CD4-positive, alpha-beta T cell (primary cell): ENCODE data around the gene CRHBP. TPM values are rescaled to one million over a fixed set of nuclear protein-coding genes. Genes with fewer than 3 reads are reported as not detected.
"Not testable (repeated sequence)": the region's sequence is repeated elsewhere in the genome, so short reads cannot be mapped to it uniquely, and the experiment has no call there.

Experiments
- ATAC-seq: fragments of 200-7000 bp; cut with Tn5 transposase; one replicate; pipeline ENCODE4 v1.10.0; 2022; ENCODE audit warnings: mild to moderate bottlenecking; ENCODE audit not compliant: poor library complexity
- CTCF ChIA-PET: fragments of 350-600 bp; sonication (Branson Sonifier 250); formaldehyde crosslinking; loops from one replicate; lab custom pipeline; 2021; ENCODE audit warnings: antibody characterized with exemption, inconsistent platforms; lab: Charles Lee
- POLR2A ChIA-PET: fragments of 350-600 bp; sonication (Branson Sonifier 250); formaldehyde crosslinking; loops from one replicate; lab custom pipeline; 2021; ENCODE audit warnings: antibody characterized with exemption, inconsistent platforms; lab: Charles Lee
- DNase-seq, 14 experiments: peaks; one replicate each; pipeline ENCODE4 v3.0.0-alpha.2; 2013 to 2020; ENCODE audit warnings: mixed read lengths in 2 of 14
- H3K27ac ChIP-seq, 2 donors: one replicate each; pipeline versions ENCODE4 v1.5.1 to v1.7.0; 2013; ENCODE audit warnings: low read length in 2 of 2, low read depth in 1 of 2, mild to moderate bottlenecking in 1 of 2
- H3K27me3 ChIP-seq, 2 experiments: 1 replicate in 1 of 2; 2 replicates in 1 of 2; pipeline versions ENCODE4 v1.6.1 to v1.7.0; 2013; ENCODE audit warnings: low read length in 2 of 2, control low read depth in 1 of 2, mild to moderate bottlenecking in 1 of 2, moderate library complexity in 1 of 2; ENCODE audit not compliant: insufficient read depth in 2 of 2, control insufficient read depth in 1 of 2
- H3K36me3 ChIP-seq: one replicate; pipeline ENCODE4 v1.6.1; 2013; ENCODE audit warnings: low read length, control low read depth; ENCODE audit not compliant: insufficient read depth
- H3K4me1 ChIP-seq: one replicate; pipeline ENCODE4 v1.6.1; 2013; ENCODE audit warnings: low read length, control low read depth; ENCODE audit not compliant: insufficient read depth
- H3K4me3 ChIP-seq: one replicate; pipeline ENCODE4 v1.5.1; 2013; ENCODE audit warnings: mild to moderate bottlenecking, low read length, moderate library complexity
- H3K9me3 ChIP-seq, 2 experiments: 1 replicate in 1 of 2; 2 replicates in 1 of 2; pipeline versions ENCODE4 v1.6.1 to v1.7.0; 2013; ENCODE audit warnings: low read length in 2 of 2, mild to moderate bottlenecking in 2 of 2, control low read depth in 1 of 2, moderate library complexity in 1 of 2; ENCODE audit not compliant: control insufficient read depth in 1 of 2, insufficient read depth in 1 of 2
- H3K27ac Mint-ChIP-seq: one replicate; pipeline ENCODE4 v1.8.0; 2020; ENCODE audit warnings: mixed read lengths
- H3K27me3 Mint-ChIP-seq: one replicate; pipeline ENCODE4 v1.8.0; 2021; ENCODE audit warnings: mixed read lengths
- H3K36me3 Mint-ChIP-seq: one replicate; pipeline ENCODE4 v1.8.0; 2021; ENCODE audit warnings: low read depth, mixed read lengths
- H3K4me1 Mint-ChIP-seq: one replicate; pipeline ENCODE4 v1.8.0; 2021; ENCODE audit warnings: low read depth, mixed read lengths
- H3K4me3 Mint-ChIP-seq: one replicate; pipeline ENCODE4 v1.8.0; 2020; ENCODE audit warnings: mild to moderate bottlenecking, mixed read lengths
- H3K9me3 Mint-ChIP-seq: one replicate; pipeline ENCODE4 v1.8.0; 2020; ENCODE audit warnings: mixed read lengths
- intact Hi-C, 2 experiments: fragments of 100-400 bp; cut with DNase I in 1 of 2; cut with micrococcal nuclease in 1 of 2; formaldehyde crosslinking; loops; one replicate each; pipeline versions ENCODE4 v1.15.1 to v1.9.0; 2023 to 2025; cut with DNase I, micrococcal nuclease
- total RNA-seq, 174 experiments: library from RNA in 2 of 174; stranded (reverse) in 2 of 174; gene quantifications; one replicate each; pipeline ENCODE4 v1.2.3 and lab custom pipeline; 2021 to 2026
- TF ChIP-seq, protein P1 (sequence below): fragments of 200-600 bp; IDR thresholded peaks from one replicate; pipeline ENCODE4 v1.8.0; 2022; ENCODE audit warnings: antibody characterized with exemption, mild to moderate bottlenecking

Gene CRHBP
- total RNA-seq, 2 experiments from 2014 or later = not detected

DNA sequence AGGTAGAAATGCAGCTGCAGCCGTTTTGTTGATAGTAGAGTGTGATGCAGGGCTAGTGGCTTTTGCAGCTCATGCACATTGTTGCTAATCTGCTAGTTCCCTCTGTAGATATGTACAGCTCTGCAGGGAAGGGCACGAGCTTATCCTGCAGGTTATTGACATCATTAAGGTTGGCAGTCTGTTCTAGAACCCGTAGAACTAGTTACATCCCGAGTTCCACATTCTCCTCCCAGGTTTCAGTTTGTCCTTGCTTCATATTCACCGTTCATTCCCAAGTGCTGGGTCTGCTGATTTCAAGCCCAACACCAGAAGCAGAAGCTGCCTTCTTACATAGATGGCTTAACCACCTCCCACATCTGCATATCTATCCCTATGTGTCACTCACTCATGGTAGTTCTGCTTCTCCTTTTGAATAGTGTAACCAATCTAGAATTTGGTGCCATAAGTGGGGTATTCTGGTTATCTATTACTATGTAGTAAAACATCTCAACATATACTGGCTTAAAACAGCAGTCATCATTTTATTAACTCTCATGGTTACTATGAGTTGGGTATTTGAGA lies 38.1 kb downstream of the CRHBP start:
- Mint-ChIP-seq H3K4me3 (no peak overlapping the region), H3K9me3 (no peaks in the 10 kb centered on the region), H3K4me1 (no peaks in the 10 kb centered on the region), H3K27me3 (peaks cover 11% of the 10 kb centered on the region), H3K27ac (no peak overlapping the region), H3K36me3 (no peaks in the 10 kb centered on the region)
- Histone ChIP-seq H3K9me3 (no peaks in the 10 kb centered on the region), H3K27me3 (peaks cover 3 to 7% of the 10 kb centered on the region in 2 experiments), H3K36me3 (no peaks in the 10 kb centered on the region), H3K27ac (no peak overlapping the region), H3K4me3 (no peak overlapping the region), H3K4me1 (no peaks in the 10 kb centered on the region)
- TF ChIP-seq, protein P1, sequence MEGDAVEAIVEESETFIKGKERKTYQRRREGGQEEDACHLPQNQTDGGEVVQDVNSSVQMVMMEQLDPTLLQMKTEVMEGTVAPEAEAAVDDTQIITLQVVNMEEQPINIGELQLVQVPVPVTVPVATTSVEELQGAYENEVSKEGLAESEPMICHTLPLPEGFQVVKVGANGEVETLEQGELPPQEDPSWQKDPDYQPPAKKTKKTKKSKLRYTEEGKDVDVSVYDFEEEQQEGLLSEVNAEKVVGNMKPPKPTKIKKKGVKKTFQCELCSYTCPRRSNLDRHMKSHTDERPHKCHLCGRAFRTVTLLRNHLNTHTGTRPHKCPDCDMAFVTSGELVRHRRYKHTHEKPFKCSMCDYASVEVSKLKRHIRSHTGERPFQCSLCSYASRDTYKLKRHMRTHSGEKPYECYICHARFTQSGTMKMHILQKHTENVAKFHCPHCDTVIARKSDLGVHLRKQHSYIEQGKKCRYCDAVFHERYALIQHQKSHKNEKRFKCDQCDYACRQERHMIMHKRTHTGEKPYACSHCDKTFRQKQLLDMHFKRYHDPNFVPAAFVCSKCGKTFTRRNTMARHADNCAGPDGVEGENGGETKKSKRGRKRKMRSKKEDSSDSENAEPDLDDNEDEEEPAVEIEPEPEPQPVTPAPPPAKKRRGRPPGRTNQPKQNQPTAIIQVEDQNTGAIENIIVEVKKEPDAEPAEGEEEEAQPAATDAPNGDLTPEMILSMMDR = no peak
- intact Hi-C loops = no loop called here
- ATAC-seq = no peak
- ChIA-PET POLR2A (no interaction called here), CTCF (no interaction called here)
- no peak for DNase-seq

DNA sequence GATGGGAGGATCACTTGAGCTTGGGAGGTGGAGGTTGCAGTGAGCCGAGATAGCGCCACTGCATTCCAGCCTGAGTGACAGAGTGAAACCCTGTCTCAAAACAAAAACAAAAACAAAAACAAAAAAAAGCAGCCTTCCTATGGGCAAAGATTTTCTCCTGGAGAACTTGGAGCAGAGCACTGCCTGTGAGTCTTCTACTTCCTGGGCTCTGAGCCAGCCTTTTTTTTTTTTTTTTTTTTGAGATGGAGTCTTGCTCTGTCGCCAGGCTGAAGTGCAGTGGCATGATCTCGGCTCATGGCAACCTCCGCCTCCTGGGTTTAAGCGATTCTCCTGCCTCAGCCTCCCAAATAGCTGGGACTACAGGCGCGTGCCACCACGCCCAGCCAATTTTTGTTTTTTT lies 40.6 kb downstream of the CRHBP start:
- DNase-seq, H3K36me3 ChIP-seq, H3K4me3 ChIP-seq, H3K27ac ChIP-seq, ATAC-seq, H3K27me3 ChIP-seq, H3K4me1 Mint-ChIP-seq, intact Hi-C loops, H3K27ac Mint-ChIP-seq, POLR2A ChIA-PET, H3K4me1 ChIP-seq, H3K4me3 Mint-ChIP-seq, H3K9me3 ChIP-seq, H3K9me3 Mint-ChIP-seq, CTCF ChIA-PET, H3K36me3 Mint-ChIP-seq: not testable (repeated sequence)
- H3K27me3 Mint-ChIP-seq = peaks cover 23% of the 10 kb centered on the region

DNA sequence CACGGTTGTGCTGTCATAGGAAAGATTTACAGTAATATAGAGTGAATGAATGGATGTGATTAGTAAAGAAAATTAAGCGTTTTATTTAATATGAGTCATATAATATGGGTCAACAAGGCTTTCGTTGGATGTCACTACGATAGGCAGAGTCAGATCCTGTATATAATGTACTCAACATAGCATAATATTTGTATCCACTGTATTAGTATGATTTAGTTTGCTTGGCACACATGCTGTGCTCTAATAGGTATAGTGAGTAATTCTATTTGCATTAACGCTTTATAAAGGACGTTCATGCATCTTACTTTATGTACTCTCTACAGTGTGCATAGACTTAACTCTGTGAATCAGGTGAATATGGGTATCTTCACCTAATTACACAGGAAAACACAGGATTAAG lies 41.5 kb downstream of the CRHBP start:
- Mint-ChIP-seq H3K27me3 (peaks cover 29% of the 10 kb centered on the region), H3K9me3 (no peaks in the 10 kb centered on the region), H3K4me1 (no peaks in the 10 kb centered on the region), H3K4me3 (no peak overlapping the region), H3K36me3 (no peaks in the 10 kb centered on the region), H3K27ac (no peak overlapping the region)
- no peak overlapping the region for H3K27ac ChIP-seq
- H3K4me1 ChIP-seq = no peaks in the 10 kb centered on the region
- TF ChIP-seq, protein P1 = no peak
- no peak for DNase-seq
- H3K9me3 ChIP-seq = no peaks in the 10 kb centered on the region
- H3K36me3 ChIP-seq = no peaks in the 10 kb centered on the region
- ChIA-PET POLR2A (no interaction called here), CTCF (no interaction called here)
- no peak for ATAC-seq
- intact Hi-C loops = no loop called here
- peaks cover 3 to 10% of the 10 kb centered on the region in 2 experiments for H3K27me3 ChIP-seq
- no peak overlapping the region for H3K4me3 ChIP-seq

DNA sequence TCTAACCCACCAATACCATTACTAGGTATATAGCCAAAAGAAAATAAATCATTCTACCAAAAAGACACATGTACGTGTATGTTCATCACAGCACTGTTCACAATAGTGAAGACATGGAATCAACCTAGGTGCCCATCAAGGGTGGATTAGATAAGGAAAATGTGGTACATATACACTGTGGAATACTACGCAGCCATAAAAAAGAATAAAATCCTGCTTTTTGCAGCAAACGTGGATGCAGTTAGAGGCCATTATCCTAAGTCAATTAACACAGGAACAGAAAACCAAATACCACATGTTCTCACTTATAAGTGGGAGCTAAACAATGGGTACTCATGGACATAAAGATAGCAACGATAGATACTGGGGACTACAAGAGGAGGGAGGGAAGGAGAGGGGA lies 45.4 kb downstream of the CRHBP start:
- H3K36me3 Mint-ChIP-seq, DNase-seq, H3K4me3 Mint-ChIP-seq, CTCF ChIA-PET, H3K4me1 Mint-ChIP-seq, H3K9me3 Mint-ChIP-seq, H3K9me3 ChIP-seq, H3K4me1 ChIP-seq, H3K27ac Mint-ChIP-seq, H3K27ac ChIP-seq, H3K4me3 ChIP-seq, ATAC-seq, POLR2A ChIA-PET, H3K36me3 ChIP-seq, intact Hi-C loops: not testable (repeated sequence)
- peaks cover 43% of the 10 kb centered on the region for H3K27me3 Mint-ChIP-seq
- H3K27me3 ChIP-seq = peaks cover 8 to 13% of the 10 kb centered on the region in 2 experiments
